ELR (cell line): ENCODE results near the gene MMADHC.
"Not testable (repeated sequence)": the region's sequence is repeated elsewhere in the genome, so short reads cannot be mapped to it uniquely, and the experiment has no call there.

ENCODE experiments used
- DNase-seq: peaks from one replicate; pipeline ENCODE4 v3.0.0-alpha.2; 2015; ENCODE audit warnings: low read depth

MMADHC gene

DNA sequence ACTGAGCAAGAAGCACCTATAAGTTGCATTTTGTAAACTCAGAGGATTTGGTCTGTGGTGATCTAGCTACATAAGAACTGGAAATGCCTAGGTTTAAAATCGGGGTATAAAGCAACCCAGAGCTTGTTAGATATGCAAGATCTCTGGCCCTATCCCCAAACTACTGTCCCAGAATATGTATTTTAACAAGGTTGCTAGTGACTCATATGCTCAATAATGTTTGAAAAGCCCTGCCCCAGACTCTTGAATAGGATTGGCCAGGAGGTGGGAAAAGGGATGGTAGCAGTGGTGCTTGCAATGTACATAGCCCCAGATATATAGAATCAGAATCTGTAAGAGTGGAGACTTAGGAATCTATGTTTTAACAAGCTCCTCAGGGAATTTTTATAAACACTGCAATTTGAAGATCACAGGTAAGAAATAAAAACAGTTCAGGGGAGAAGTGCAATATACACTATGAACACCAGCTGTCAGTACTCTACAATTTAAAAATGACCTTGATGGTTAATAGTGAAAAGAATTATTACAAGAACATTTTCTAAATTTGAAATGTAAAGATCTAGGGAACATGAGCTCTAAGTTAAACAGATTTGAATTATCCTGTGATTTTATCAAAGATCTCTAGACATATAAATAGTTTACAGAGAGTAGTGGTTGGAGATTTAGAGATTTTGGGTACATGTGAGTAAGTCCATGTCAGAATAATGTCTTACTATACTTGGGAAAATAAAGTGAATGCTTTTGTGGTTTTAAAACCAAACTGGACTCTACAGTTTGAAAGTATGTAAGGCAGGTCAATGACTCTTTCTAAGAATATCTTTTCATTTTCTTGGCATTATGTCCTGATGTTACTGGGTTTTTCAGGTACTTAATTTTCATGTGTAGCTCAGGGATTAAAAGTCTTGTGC, 7.7 kb upstream of the MMADHC start:
- DNase-seq: peak; percentile 63

DNA sequence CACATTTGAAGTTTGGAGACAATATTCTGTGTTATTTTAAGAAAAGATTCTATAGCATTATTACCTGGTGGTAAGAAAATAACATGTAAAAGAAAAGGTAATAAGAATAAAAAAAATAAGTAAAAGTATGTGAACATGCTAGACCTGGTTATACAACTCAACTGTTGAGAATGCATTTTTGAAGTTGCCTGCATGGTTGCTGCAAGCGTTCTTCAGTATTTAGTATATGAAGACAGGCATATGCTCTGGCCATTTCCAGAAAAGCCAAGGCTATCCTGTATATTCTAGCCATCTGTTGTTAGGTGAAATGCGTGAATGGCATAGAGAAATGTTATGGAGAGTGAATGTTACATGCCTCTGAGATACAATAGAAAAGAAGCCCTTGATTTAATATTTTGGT, 6.8 kb upstream of the MMADHC start:
- DNase-seq: no peak

DNA sequence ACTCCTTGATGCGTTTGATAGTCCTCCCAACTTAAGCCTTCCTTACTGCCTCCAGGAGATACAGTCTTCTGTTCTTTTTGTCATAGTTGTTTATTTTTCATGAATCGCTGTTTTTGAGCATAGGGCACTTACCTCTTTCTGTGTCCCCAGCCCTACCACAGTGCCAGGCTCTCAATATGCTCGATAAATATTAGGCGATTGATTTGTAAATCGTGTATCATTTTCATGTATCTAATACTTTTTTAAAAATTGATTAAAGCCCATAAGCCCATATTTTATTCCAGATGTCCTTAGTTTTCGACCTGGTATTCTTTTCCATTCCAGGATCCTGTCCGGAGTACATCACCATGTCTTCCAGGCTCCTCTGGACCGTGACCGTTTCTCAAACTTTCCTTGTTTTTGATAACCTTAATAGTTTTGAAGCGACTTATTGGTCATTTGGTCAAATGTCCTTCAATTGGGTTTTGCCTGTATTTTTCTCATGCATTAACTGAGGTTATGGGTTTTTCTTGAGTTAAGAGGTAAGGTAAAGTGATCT, 444 bp upstream of the MMADHC start:
- no peak for DNase-seq

DNA sequence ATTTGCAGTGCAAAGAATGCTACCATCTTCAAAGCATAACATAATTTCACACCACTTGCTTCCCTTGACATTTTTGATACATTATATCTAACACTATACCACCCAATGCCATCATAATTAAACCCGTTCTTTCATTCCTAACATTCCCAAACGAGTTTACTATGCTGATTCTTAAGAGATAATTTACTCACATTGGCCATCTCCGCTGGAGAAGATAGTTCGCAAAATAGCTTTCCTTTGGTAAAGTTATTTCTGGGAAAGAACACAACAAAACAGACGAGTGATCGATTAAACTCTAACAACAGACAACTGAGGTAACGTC, 716 bp downstream of the MMADHC start:
- no peak for DNase-seq

DNA sequence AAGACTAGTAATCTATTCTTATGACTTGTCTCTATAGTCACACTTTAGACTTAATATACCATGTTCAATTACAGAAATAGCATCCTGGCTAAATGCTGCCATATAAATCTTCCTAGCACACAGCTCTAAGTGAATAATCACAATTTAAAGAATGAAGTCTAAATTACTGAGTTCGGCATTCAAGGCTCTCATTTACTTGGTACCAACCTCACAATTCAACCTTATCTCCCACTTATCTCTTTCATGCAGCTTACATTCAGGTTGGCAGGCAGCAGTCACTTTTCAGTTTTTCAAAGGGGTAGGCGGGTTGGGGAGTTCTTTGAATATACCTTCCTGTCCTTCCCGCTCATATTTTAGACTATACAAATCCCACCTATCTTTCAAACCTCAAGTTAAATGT, 1.5 kb downstream of the MMADHC start:
- no peak for DNase-seq

DNA sequence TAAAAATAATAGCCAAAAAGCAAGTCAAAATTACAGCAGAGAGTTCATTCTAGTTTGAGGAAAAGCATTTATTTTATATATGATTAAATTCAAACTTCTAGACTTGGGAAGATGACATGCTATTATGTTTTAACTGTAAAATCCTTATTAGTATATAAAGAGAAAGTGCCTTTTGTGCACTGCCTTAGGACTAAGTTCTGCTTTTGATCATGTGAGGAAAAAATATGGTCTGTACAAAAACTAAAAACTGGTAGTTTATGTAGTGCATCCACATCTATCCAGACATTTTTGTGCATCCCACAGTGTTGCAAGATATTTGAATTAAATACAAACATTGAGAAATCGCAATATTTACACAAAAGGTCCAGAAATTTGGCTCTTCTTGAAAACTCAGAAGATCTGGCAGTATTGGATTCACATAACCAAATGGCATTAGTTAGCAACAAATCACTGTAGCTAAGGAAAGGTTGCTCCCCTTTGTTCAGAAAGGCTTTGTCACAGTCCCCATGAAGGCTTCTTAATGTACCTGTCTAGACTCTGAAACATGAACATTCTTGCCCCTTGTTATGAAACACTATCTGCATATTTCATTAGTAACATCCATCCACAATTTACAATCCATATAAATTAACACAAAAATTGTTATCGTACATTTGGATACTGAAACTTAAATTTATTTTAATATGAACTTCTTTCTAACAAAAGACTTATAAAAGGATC, 2.2 kb downstream of the MMADHC start:
- DNase-seq: no peak

DNA sequence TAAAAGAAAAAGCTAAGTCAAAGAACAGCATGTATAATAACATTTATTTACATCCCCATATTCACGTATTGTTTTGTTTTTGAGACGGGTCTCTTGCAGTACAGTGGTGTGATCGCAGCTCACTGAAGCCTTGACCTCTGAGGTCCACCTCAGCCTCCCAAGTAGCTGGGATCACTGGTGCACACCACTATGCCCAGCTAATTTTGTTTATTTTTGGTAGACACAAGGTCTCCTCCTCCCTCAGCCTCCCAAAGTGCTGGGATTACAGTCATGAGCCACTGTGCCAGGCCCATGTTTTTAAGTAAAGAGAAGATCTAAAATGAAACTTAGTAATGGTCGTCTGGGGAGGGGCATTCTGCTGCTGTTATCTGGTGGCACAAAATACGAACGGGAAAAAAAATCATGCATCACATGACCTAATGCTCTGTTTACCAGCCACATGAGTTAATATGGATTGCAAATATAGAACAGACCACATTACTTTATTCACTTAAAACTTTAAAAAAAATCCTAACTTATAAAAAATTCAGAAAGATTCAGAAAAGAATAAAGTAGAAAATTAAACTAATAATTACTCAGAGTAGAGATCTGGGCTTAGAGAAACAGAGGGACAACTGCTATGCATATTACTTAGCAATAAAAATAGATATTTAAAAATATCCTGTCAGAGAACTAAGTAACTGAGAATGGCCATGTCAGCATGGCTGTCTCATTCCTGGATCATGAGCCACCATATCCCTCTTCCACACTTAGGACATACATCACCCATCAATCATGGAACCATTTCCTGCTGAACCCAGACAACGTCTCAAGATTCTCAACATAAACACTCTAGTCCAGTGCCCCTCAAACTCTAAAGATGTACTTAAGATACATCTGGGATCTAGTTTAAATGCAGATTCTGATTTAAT, 7.3 kb downstream of the MMADHC start:
- peak; percentile 71 for DNase-seq

DNA sequence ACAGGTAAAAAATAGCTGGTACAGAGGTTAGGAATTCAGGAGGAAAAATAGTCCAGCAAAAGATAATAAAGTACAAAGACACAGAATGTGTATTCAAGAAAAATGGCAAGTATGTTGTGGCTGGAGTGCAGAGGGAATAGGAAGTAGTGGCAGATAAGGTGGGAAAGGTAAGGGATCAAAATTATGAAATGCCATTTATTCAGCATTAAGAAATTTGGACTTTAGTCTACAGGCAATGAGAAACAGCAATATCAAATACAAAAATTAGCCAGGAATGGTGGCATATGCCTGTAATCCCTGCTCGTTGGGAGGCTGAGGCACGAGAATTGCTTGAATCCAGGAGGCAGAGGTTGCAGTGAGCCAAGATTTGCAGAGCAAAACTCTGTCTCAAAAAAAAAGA, 10.3 kb downstream of the MMADHC start:
- no peak for DNase-seq

DNA sequence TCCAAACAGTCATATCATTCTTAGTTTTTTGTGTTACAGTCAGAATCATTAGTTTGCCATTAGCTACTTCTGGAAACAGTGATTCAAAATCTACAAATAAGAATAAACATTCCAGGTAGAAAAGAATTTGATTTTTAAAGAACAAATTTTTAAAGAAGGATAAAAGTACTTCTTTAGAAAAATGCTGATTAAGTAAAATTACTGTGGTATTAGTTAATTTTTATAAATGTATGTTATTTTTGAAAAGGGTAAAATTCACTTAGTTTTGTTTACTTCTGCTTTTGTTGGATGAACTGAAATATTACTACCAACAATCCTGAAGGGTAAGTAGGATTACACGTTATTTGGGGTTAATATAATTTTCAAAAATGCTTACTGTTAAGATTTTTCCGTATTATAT, 11.8 kb downstream of the MMADHC start:
- DNase-seq: no peak

DNA sequence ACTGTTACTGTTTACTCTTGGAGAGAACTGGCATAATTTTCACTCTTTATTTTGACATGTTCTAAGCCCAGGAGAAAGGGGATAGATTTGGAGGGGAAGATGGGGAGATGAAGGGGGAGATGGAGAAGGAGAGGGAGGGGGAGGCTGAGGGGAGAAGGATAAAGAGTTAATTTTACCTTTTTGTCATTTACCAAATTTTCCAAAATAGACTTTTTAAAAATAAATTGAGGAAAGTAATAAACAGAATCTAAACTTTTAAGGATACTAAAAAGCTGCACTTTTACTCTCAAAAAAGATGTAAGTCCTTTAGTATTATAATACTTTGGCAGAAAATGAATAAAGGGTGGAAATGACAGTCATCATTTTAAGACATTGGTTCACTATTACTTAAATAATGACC, 12.3 kb downstream of the MMADHC start:
- no peak for DNase-seq

DNA sequence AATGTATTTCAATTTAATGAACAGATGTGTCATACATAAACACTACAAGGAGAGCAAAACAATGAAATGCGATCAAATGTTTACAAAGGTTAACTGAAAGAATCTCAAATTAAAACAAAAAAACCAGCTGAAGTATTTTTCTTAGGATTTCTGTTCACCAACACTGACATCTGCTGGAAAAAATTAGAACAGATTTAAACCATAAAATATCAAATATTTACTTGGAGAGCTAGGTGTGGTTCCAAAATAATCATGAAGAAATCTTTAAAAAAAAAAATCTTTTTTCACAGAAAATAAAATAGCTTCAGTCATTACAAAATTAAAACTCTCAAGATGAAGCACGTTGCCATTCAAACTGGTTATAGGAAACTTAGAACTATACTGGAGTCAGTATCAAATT, 13.8 kb downstream of the MMADHC start:
- peak; percentile 45 for DNase-seq

DNA sequence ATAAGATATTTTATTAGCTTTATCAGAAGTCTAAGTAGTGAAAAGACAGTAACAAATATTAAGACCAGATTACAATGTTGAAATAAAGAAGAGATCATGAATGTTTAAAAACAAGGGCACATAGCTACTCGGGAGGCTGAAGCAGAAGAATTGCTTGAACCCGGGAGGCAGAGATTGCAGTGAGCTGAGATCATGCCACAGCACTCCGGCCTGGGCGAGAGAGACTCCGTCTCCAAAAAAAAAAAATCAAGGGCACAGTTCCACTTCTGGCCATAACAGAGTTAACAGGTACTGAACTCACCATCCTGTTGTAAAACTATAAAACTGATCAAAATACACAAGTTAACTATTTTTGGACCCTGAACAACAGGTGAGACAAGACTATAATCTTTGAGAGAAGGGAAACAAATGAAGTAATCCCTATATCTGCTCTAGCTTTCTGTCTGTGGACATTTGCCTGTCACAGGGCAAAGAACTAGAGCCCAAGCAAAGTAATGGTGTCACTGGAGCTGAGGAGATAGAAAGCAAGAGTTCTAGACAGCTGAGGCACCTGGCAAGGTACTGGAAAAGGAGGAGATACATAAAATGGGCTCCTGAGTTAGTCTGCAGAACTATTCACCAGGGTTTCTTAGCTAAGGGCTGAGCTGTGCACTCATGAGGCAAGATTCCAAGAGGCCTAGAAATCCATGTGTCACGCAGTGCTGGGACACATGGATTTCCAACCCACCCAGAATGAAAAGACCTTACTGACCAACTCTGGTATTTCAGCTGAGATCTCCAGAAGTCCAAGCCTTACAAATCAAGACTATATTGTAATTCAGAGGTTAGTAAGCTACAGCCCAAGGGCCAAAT, 15.2 kb downstream of the MMADHC start:
- no peak for DNase-seq

DNA sequence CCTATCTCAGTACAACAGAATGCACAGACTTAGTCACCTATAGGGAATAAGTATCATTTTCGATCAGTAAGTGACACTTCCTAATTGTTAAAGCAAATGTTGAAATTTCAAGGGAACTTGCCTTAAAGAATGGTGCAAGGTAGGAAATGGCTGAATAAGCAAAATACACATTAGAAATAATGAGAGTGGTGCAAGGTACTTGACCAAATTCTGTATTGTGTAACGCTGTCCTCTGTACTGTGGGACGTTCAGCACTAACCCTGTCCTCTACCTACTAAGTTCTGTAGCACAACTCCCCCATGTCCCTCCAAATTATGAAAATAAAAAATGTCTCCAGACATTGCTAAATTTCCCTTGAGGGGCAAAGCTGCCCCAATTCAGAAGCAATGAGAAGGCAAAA, 19.4 kb downstream of the MMADHC start:
- no peak for DNase-seq

DNA sequence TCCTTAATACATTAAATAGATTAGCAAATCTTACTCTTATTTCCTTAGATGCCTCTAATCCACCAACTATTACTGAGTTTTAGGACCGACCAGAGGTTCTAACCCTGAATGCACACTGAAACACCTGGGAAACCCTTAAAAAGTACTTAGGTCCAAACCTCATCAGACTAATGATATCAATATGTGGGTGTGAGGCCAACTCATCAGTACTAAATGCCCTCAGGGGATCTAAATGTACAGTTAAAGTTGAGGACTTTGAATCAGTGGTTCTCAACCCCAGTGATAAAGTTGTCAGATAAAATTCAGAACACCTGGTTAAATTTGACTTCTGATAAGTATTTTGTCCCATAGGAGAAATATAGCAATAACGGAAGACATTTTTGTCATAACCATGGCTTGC, 20.9 kb downstream of the MMADHC start:
- DNase-seq: peak; percentile 48

DNA sequence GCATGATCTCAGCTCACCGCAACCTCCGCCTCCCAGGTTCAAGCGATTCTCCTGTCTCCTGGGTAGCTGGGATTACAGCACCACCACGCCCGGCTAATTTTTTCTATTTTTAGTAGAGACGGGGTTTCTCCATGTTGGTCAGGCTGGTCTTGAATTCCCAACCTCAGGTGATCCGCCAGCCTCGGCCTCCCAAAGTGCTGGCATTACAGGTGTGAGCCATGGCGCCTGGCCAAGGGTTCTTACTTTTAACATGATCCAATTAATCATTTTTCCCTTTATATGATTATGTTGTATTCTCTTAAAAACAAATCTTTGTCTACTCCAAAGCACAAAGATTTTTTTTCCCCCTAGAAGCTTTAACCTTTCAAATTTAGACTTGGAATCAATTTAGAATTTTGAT, 21.9 kb downstream of the MMADHC start:
- not testable (repeated sequence) for DNase-seq

DNA sequence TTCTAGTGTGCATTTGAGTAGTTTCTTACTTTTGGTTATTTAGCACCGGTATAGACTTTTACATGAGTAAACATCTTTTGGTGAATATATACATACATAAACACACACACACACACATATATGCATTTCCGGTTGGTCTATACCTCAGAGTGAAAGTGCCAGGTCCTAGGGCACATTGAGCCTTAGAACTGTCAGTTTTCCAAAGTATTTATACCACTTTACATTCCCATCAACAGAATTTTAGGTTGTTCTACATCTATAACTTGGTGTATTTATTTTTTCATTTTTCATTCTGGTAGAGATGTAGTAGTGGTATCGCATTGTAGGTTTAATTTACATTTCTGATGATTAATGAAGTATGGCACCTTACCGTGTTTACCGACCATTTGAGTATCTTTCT, 22.6 kb downstream of the MMADHC start:
- no peak for DNase-seq

DNA sequence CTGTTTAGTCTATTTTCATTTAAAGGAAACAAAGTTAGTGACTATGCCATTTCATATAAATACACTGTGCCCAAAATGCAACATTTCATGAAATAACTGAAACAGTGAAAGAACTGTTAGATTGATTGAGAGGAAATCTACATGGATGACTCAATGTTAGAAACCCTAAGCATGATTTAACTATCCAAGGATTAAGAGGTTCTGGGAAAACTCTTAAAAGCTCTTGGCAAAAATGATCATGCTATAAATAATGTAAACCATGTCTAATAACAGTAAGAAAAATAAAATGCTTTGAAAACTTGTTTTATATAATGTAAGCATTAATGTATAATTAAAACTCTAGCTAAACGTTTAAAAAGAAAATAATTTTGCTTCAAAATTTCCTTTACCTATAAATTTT, 23.5 kb downstream of the MMADHC start:
- DNase-seq: no peak

DNA sequence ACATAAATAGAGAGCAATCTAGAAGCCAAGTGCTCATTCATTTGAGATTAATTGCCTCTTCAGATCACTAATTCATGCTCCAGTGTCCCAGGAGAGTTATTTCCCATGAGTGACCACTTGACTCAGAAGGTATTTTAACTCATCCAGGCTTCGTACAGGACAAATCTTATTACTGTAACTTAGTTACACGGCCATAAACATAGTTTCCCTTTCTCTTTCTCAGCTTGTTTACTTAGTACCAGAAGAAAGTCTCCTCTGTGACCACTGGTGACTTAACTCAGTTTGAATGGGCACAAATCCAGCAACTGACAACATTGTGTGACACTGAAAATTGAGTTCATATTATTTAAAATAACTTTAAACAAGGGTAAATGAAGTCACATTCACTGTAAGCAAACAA, 25.3 kb downstream of the MMADHC start:
- DNase-seq: peak; percentile 54

DNA sequence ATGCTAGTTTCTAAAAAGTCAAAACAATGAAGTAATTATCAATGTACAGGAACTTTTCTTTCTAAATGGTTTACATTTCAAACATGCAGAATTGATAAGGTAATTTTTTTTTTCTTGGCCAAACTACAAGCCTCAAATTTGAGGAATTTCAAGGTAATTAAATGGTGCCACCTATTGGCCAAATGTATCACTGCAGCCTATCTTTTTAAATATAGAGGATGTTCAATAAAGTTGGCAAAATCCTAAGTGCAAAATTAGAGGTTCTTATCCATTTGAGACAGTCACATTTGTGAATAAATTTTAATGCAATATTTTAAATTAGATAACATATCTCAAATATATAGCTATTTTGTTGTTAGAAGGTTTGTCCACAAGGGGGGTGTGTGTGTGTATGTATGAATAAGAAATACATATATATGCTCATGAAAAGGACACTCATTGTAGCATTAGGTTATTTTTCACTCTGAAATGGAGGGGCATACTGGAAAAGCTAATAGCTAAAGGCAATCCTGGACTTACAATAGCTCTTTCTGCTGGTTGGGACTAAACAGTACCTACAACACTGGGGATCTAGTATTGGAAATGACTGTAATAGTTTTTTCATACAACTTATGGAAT, 26.2 kb downstream of the MMADHC start:
- peak; percentile 62 for DNase-seq

DNA sequence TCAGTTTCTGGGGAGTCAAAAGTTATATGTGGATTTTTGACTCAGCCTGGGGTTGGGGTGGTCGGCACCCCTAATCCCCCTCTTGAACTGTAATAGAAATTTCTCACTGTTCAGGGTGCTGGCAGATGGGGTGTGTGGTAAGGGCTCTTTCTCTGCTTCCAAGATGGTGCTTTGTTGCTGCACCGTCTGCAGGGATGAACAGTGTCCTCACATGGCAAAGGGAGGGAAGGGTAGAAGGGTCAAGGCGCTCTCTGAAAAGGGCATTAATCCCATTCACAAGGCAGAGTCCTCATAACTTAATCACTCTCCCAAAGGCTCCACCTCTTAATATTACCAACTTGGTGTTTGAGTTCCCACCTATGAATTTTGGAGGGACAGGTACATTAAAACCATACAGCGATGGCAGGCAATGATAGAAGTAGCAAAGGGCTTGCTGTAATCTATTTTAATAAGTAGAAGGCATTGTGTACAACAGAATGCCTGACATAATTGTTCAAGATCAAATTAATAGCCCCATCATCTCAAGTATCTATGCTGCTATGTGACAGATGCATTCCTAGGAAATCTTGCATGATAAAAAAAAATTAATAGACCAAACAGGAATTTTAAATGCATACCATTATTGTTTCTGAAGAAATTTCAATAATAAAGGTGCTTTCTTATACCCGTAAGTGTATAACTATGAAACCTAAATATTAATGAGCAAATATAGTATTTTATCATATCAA, 28.1 kb downstream of the MMADHC start:
- no peak for DNase-seq
